HG03442 (cell line): ENCODE results near the gene FARSB.
A peak's percentile ranks its signal among the peaks of the same experiment; 100 is the strongest.
"Not testable (repeated sequence)": the region's sequence is repeated elsewhere in the genome, so short reads cannot be mapped to it uniquely, and the experiment has no call there.

Source experiments
- ATAC-seq: cut with Tn5 transposase; IDR thresholded peaks from one replicate; pipeline ENCODE4 v1.9.1; 2021; ENCODE audit warnings: mild to moderate bottlenecking, moderate library complexity; ENCODE audit not compliant: unreplicated experiment

FARSB gene

GRCh38 chr2:222655787-222656525 lies at the start of gene FARSB:
TSS of gene FARSB (minus strand) at chr2:222656092. CDS start at chr2:222656073, 19 bp downstream.
- peak; percentile 88 for ATAC-seq

- ATAC-seq: no peak
Measured at GRCh38 chr2:222703886-222704285, 48.0 kb upstream of the FARSB start.

- ATAC-seq: no peak
Measured at GRCh38 chr2:222703091-222703490, 47.2 kb upstream of the FARSB start.

GRCh38 chr2:222701721-222702131 lies 45.8 kb upstream of the FARSB start:
- ATAC-seq: no peak

GRCh38 chr2:222701233-222701632 lies 45.3 kb upstream of the FARSB start:
- ATAC-seq: no peak

- no peak for ATAC-seq
Measured at GRCh38 chr2:222698276-222698675, 42.4 kb upstream of the FARSB start.

- ATAC-seq: no peak
Measured at GRCh38 chr2:222693837-222694236, 37.9 kb upstream of the FARSB start.

- ATAC-seq: not testable (repeated sequence)
Measured at GRCh38 chr2:222693413-222693812, 37.5 kb upstream of the FARSB start.

GRCh38 chr2:222690564-222691200 lies 34.8 kb upstream of the FARSB start:
- peak; percentile 92 for ATAC-seq

GRCh38 chr2:222689322-222689721 lies 33.4 kb upstream of the FARSB start:
- no peak for ATAC-seq

GRCh38 chr2:222688917-222689316 lies 33.0 kb upstream of the FARSB start:
- ATAC-seq: no peak

- ATAC-seq: no peak
Measured at GRCh38 chr2:222686086-222686750, 30.3 kb upstream of the FARSB start.

GRCh38 chr2:222683805-222684204 lies 27.9 kb upstream of the FARSB start:
- ATAC-seq: no peak

- no peak for ATAC-seq
Measured at GRCh38 chr2:222677981-222678380, 22.1 kb upstream of the FARSB start.

- ATAC-seq: no peak
Measured at GRCh38 chr2:222673883-222674282, 18.0 kb upstream of the FARSB start.

GRCh38 chr2:222673273-222673672 lies 17.4 kb upstream of the FARSB start:
- no peak for ATAC-seq

GRCh38 chr2:222672068-222672401 lies 16.1 kb upstream of the FARSB start:
- ATAC-seq: no peak

- ATAC-seq: peak; percentile 44
Measured at GRCh38 chr2:222671259-222672067, 15.6 kb upstream of the FARSB start, which contains the start of gene MOGAT1. TSS of gene MOGAT1 (plus strand) at chr2:222671658. CDS start at chr2:222671786, 128 bp downstream.

GRCh38 chr2:222670191-222671038 lies 14.5 kb upstream of the FARSB start:
- no peak for ATAC-seq

GRCh38 chr2:222669353-222669752 lies 13.5 kb upstream of the FARSB start:
- no peak for ATAC-seq
